Lower leg skin (tissue), 4 donors: ENCODE data around the gene PCED1A. TPM values are rescaled to one million over a fixed set of nuclear protein-coding genes. Genes with fewer than 3 reads are reported as not detected.
"Not testable (repeated sequence)": the region's sequence is repeated elsewhere in the genome, so short reads cannot be mapped to it uniquely, and the experiment has no call there.

Experiments
- DNase-seq, 2 donors: peaks; one replicate each; pipeline ENCODE4 v3.0.0-alpha.2; 2019; ENCODE audit warnings: low spot score in 2 of 2
- H3K4me3 ChIP-seq: fragments of 200-600 bp; sonication (generic); 2 replicates; pipeline ENCODE4 v1.5.1; 2017; ENCODE audit warnings: mild to moderate bottlenecking, low read depth; ENCODE audit not compliant: poor library complexity, severe bottlenecking
- POLR2A ChIP-seq, 2 donors: fragments of 450-650 bp; IDR thresholded peaks; one replicate each; pipeline ENCODE4 v1.6.1; 2016 to 2017; ENCODE audit warnings: antibody characterized with exemption in 2 of 2, mild to moderate bottlenecking in 1 of 2, moderate library complexity in 1 of 2
- WGBS, 2 donors: methylation state at CpG; one replicate each; pipeline ENCODE4 v1.1.5; 2018; 5-methylcytosine and 5-hydroxymethylcytosine counted together
- intact Hi-C: fragments of 100-400 bp; cut with DNase I; formaldehyde crosslinking; loops from one replicate; pipeline ENCODE4 v1.15.0; 2023; ENCODE audit warnings: low total_unique reads
- total RNA-seq, 4 donors: library from RNA; depleted of rRNA; stranded (reverse); fragments of >200 nt; gene quantifications; one replicate each; pipeline ENCODE4 v1.1.0, GENCODE V29; 2016
- TF ChIP-seq, protein P1 (sequence below), 3 donors: fragments of 450-650 bp; IDR thresholded peaks; one replicate each; pipeline ENCODE4 v1.5.1; 2016; ENCODE audit warnings: antibody characterized with exemption in 3 of 3, mild to moderate bottlenecking in 3 of 3, moderate library complexity in 2 of 3

The PCED1A gene
- total RNA-seq, 4 donors from 2014 or later = 10.6 to 16.6 (median 13.1) TPM

DNA sequence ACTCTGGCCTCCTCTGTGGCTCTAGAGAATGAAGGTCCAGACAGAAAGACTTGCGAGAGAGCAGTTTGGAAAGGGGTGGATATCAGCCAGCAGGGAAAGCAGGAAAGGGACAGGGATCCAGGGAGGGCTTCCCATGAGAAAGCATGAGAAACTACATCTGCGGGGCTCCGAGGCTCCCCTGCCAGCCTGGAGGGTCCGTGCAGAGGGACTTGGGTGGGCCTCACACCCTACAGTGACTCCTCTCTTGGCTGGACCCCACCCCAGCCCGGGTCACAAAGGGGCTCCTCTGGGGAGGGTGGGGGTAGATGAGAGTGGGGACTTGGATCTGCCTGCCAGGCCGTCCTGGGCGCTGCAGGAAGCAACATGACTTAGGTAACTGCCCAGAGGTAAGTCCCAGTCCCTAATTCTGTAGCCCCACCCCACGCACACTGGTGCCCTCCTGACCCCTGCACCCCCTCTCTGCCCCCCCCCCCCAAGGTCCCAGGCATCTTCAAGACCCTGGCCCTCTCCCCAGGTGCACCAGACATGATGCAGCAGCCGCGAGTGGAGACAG is 24.3 kb downstream of the PCED1A start, which contains the start of gene TMEM239:
TMEM239 (plus strand) TSS at position 335 of the 553 bp plus-strand sequence; CDS start at position 526, 191 bp downstream.
- H3K4me3 ChIP-seq = no peak within 1 kb of the TSS
- intact Hi-C loops = no loop called here
- DNase-seq = peak in 1 of 2 donors; percentile 62
- TF ChIP-seq, protein P1, sequence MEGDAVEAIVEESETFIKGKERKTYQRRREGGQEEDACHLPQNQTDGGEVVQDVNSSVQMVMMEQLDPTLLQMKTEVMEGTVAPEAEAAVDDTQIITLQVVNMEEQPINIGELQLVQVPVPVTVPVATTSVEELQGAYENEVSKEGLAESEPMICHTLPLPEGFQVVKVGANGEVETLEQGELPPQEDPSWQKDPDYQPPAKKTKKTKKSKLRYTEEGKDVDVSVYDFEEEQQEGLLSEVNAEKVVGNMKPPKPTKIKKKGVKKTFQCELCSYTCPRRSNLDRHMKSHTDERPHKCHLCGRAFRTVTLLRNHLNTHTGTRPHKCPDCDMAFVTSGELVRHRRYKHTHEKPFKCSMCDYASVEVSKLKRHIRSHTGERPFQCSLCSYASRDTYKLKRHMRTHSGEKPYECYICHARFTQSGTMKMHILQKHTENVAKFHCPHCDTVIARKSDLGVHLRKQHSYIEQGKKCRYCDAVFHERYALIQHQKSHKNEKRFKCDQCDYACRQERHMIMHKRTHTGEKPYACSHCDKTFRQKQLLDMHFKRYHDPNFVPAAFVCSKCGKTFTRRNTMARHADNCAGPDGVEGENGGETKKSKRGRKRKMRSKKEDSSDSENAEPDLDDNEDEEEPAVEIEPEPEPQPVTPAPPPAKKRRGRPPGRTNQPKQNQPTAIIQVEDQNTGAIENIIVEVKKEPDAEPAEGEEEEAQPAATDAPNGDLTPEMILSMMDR (IDR thresholded peaks at IDR 0.05) = no peak
- no peak for TF ChIP-seq POLR2A (IDR thresholded peaks at IDR 0.05)
- WGBS, 2 donors = 74 to 75% methylated on average over 8 to 10 of the region's 10 CpGs

DNA sequence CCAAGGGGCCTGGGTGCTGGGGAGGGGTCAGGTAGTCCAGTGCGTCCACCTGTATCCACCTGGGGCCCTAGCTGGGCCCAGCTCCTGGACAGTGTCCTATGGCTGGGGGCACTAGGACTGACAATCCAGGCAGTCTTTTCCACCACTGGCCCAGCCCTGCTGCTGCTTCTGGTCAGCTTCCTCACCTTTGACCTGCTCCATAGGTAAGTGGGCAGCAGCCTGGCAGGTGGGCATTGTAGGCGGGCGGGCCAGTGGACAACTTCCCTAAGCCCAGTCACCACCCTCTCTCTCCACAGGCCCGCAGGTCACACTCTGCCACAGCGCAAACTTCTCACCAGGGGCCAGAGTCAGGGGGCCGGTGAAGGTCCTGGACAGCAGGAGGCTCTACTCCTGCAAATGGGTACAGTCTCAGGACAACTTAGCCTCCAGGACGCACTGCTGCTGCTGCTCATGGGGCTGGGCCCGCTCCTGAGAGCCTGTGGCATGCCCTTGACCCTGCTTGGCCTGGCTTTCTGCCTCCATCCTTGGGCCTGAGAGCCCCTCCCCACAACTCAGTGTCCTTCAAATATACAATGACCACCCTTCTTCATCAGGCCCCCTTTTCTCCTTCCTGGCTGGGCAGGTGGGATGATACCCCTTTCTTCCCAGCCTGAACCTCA is 25.1 kb downstream of the PCED1A start:
- H3K4me3 ChIP-seq = no peak overlapping the region
- WGBS, 2 donors = 95 to 97% methylated on average over 8 of the region's 8 CpGs
- peak in 1 of 2 donors; percentile 71 for DNase-seq
- intact Hi-C loops = no loop called here
- TF ChIP-seq, protein P1 (IDR thresholded peaks at IDR 0.05) = no peak
- no peak for TF ChIP-seq POLR2A (IDR thresholded peaks at IDR 0.05)

DNA sequence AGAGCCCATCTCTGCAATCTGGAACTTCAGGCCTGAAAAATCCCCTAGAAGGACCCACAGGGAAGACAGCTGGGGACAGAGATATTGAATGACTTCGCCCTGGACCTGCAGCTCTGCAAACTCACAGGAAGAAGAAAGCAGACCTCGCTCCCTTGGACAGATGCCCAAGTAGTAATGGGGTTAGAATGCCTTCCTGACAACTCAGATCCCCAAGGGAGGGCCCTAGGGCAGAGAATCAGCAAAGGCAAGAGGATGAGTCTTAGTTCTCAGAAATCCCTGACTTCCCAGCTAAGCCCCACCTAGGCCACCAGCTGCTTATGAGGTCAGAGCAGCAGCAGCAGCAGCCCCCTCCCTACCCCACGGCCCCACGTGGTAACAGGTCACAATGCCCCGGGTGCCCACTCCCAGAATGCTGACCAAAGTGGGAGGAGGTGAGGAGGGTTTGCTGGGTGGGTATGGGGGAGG is 25.8 kb downstream of the PCED1A start, which contains the start of gene C20orf141:
C20orf141 (plus strand) TSS at position 401 of the 465 bp plus-strand sequence. CDS start 198 bp downstream, outside the sequence.
- peak in 1 of 2 donors; percentile 75 for DNase-seq
- 30 to 33% methylated on average over 5 of the region's 5 CpGs for WGBS, 2 donors
- no peak for TF ChIP-seq POLR2A (IDR thresholded peaks at IDR 0.05)
- TF ChIP-seq, protein P1 (IDR thresholded peaks at IDR 0.05) = no peak
- no peak within 1 kb of the TSS for H3K4me3 ChIP-seq
- intact Hi-C loops = no loop called here

DNA sequence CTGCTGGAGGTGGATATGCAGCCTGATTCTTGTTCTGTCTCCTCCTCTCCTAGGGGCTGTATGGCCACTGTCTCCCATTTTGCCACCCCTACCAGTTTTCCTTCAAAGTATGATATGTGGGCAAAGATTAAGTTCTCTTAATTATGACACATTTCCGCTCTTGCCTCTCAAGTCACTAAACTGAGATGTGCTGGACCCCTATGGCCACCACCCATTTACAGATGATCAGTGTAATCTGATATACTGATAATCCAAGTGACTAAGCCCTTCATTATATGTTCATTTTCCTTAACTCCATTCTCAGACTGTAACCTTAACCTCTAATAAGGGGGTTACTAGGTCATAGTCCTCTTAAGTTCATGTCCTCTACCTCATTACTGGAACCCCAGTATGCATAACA is 26.4 kb downstream of the PCED1A start:
- H3K4me3 ChIP-seq = no peak overlapping the region
- DNase-seq = no peak
- intact Hi-C loops = no loop called here
- 100% methylated on average over 1 of the region's 1 CpG for WGBS, 2 donors
- no peak for TF ChIP-seq POLR2A (IDR thresholded peaks at IDR 0.05)
- TF ChIP-seq, protein P1 (IDR thresholded peaks at IDR 0.05) = no peak

DNA sequence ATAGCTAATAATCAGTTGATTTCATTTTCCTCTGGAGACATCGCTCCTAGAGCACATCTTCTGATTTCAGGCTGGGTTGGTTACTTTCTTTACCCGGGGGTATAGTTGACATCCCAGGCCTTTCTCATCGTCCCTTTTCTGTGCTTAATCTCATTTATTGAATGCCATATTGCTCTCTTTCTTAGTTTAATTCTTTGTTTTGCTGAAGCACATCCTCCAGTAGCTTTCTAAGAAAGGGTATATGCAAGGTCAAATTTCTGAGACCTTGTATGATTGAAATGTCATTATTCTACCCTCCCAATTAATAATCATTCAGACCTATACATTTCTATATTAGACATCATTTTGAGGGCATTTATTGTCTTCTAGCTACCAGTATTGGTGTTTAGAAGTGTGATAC is 28.3 kb downstream of the PCED1A start:
- H3K4me3 ChIP-seq = no peak overlapping the region
- 89 to 90% methylated on average over 3 of the region's 3 CpGs for WGBS, 2 donors
- intact Hi-C loops = no loop called here
- TF ChIP-seq POLR2A (IDR thresholded peaks at IDR 0.05) = no peak
- DNase-seq = no peak

DNA sequence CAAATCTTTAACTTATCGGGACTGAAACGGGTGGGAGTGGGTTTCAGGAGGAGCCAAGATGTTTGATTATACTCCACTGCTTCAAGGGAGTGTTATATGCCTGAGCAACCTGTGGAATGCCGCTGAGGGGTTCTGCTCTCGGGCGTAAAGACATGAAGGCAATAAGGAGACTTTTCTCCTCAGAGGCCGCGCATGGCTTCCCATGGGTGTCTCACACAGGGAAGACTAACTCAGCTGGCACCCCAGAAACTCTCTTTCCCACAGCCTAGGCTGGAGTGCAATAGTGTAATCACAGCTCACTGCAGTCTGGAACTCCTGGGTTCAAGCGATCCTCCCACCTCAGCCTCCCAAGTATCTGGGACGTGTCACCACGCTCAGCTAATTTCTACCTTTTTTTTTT is 30.8 kb downstream of the PCED1A start:
- intact Hi-C loops = no loop called here
- WGBS, 2 donors = 90 to 94% methylated on average over 10 of the region's 10 CpGs
- peak in 1 of 2 donors; percentile 54 for DNase-seq
- H3K4me3 ChIP-seq = no peak overlapping the region
- no peak for TF ChIP-seq POLR2A (IDR thresholded peaks at IDR 0.05)
- TF ChIP-seq, protein P1 (IDR thresholded peaks at IDR 0.05) = no peak

DNA sequence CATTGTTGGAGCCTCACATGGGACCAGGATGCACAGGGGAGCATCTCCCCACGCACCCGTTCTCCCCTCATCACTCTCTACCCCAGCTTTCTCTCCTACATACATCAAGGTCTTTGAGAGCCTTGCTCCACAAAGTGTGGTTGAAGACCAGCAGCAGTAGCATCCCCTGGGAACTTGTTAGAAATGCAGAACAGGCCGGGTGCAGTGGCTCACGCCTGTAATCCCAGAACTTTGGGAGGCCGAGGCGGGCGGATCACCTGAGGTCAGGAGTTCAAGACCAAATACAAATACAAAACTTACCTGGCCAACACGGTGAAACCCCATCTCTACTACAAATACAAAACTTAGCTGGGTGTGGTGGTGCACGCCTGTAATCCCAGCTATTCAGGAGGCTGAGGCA is 32.5 kb downstream of the PCED1A start:
- intact Hi-C loops, H3K4me3 ChIP-seq: not testable (repeated sequence)
- WGBS, 2 donors = 89 to 91% methylated on average over 8 to 9 of the region's 9 CpGs
- peak in 1 of 2 donors; percentile 50 for DNase-seq
